ENCODE data around the gene PTRHD1.

DNA sequence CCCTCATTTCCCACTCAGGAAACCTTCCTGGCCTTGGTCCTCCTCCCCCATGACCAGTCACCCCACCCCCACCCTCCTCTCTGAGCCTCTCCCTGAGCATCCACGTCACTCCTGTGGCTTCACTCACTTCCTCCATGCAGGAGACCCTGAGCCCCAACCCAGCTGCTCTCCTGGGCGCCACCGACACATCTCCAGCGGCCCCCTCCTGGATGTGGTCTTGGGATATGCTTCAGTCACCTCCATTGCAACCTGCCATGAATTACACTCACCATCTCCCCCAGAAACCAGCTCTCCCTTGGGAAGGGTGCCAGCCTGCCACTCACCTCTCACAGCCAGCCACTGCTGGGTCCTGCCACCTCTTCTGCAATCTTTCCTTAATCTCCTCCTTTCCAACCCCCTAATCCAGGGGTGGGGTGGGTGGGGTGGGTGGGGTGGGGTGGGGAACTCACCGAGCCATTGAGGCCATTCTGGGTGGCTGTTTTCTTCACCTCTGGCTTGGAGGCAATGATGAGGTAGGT, 44.9 kb upstream of the PTRHD1 start:
- TF ChIP-seq, protein P1, sequence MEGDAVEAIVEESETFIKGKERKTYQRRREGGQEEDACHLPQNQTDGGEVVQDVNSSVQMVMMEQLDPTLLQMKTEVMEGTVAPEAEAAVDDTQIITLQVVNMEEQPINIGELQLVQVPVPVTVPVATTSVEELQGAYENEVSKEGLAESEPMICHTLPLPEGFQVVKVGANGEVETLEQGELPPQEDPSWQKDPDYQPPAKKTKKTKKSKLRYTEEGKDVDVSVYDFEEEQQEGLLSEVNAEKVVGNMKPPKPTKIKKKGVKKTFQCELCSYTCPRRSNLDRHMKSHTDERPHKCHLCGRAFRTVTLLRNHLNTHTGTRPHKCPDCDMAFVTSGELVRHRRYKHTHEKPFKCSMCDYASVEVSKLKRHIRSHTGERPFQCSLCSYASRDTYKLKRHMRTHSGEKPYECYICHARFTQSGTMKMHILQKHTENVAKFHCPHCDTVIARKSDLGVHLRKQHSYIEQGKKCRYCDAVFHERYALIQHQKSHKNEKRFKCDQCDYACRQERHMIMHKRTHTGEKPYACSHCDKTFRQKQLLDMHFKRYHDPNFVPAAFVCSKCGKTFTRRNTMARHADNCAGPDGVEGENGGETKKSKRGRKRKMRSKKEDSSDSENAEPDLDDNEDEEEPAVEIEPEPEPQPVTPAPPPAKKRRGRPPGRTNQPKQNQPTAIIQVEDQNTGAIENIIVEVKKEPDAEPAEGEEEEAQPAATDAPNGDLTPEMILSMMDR (IDR thresholded peaks at IDR 0.05; ENCODE audit: low read length): no peak
- TF ChIP-seq EZH2phosphoT487 (IDR thresholded peaks at IDR 0.05; ENCODE audit: low read length) (no peak), EZH2 (optimal IDR thresholded peaks at IDR 0.05; ENCODE audit: low read depth, low read length) (no peak)
